Ishikawa (cell line): ENCODE data around the gene TXNDC16.

ENCODE experiments used
- CEBPB ChIP-seq: IDR thresholded peaks from 2 replicates; pipeline ENCODE4 v1.6.1; 2012
- CREB1 ChIP-seq: IDR thresholded peaks from 2 replicates; pipeline ENCODE4 v1.6.1; 2012; ENCODE audit warnings: low read depth
- EGR1 ChIP-seq: IDR thresholded peaks from 2 replicates; pipeline ENCODE4 v1.6.1; 2012
- EP300 ChIP-seq: IDR thresholded peaks from 2 replicates; pipeline ENCODE4 v1.6.1; 2012; ENCODE audit warnings: borderline replicate concordance
- FOXM1 ChIP-seq: IDR thresholded peaks from 2 replicates; pipeline ENCODE4 v1.6.1; 2012; ENCODE audit warnings: low read depth, borderline replicate concordance
- MAX ChIP-seq: IDR thresholded peaks from 2 replicates; pipeline ENCODE4 v1.6.1; 2012
- NFIC ChIP-seq: IDR thresholded peaks from 2 replicates; pipeline ENCODE4 v1.6.1; 2012
- RAD21 ChIP-seq: IDR thresholded peaks from 2 replicates; pipeline ENCODE4 v1.6.1; 2012; ENCODE audit warnings: low read depth
- REST ChIP-seq: IDR thresholded peaks from 2 replicates; pipeline ENCODE4 v1.6.1; 2012; ENCODE audit warnings: low read depth, mild to moderate bottlenecking
- TAF1 ChIP-seq: IDR thresholded peaks from 2 replicates; pipeline ENCODE4 v1.6.1; 2012; ENCODE audit warnings: low read depth, mild to moderate bottlenecking
- TCF12 ChIP-seq: IDR thresholded peaks from 2 replicates; pipeline ENCODE4 v1.6.1; 2012; ENCODE audit warnings: low read depth
- TEAD4 ChIP-seq: IDR thresholded peaks from 2 replicates; pipeline ENCODE4 v1.6.1; 2012
- USF1 ChIP-seq: IDR thresholded peaks from 2 replicates; pipeline ENCODE4 v1.6.1; 2012
- YY1 ChIP-seq: IDR thresholded peaks from 2 replicates; pipeline ENCODE4 v1.6.1; 2012; ENCODE audit warnings: low read depth
- ZBTB7A ChIP-seq: IDR thresholded peaks from 2 replicates; pipeline ENCODE4 v1.6.1; 2012; ENCODE audit warnings: low read depth

Gene TXNDC16

GRCh38 chr14:52547526-52547925 lies 4.8 kb downstream of the TXNDC16 start:
- TF ChIP-seq EP300 (no peak), MAX (no peak), YY1 (no peak), RAD21 (no peak), EGR1 (no peak), REST (no peak), TCF12 (no peak), FOXM1 (no peak), TEAD4 (no peak), CREB1 (no peak), USF1 (no peak), ZBTB7A (no peak), NFIC (no peak), CEBPB (no peak), TAF1 (no peak)

- no peak for TF ChIP-seq REST
- no peak for TF ChIP-seq CREB1
- TF ChIP-seq YY1: no peak
- TF ChIP-seq TAF1: no peak
- TF ChIP-seq FOXM1: no peak
- no peak for TF ChIP-seq TEAD4
Observed at GRCh38 chr14:52547027-52547426, 5.3 kb downstream of the TXNDC16 start.

- TF ChIP-seq YY1 (no peak), TAF1 (no peak), USF1 (no peak), EGR1 (no peak), EP300 (no peak), TEAD4 (no peak), NFIC (no peak), CREB1 (no peak), RAD21 (no peak), ZBTB7A (no peak), REST (no peak), MAX (no peak), FOXM1 (no peak), CEBPB (no peak), TCF12 (no peak)
Observed at GRCh38 chr14:52546318-52546670, 6.0 kb downstream of the TXNDC16 start.

- no peak for TF ChIP-seq TCF12
- TF ChIP-seq TEAD4: no peak
- no peak for TF ChIP-seq EGR1
- no peak for TF ChIP-seq EP300
- no peak for TF ChIP-seq FOXM1
- TF ChIP-seq CREB1: no peak
- no peak for TF ChIP-seq USF1
- TF ChIP-seq NFIC: no peak
- TF ChIP-seq REST: no peak
- no peak for TF ChIP-seq CEBPB
- TF ChIP-seq MAX: no peak
- no peak for TF ChIP-seq YY1
- TF ChIP-seq TAF1: no peak
- TF ChIP-seq ZBTB7A: no peak
- no peak for TF ChIP-seq RAD21
Observed at GRCh38 chr14:52545584-52546317, 6.6 kb downstream of the TXNDC16 start.
